Measurements from ENCODE around the gene FAR2.
"Not testable (repeated sequence)": the region's sequence is repeated elsewhere in the genome, so short reads cannot be mapped to it uniquely, and the experiment has no call there.

FAR2 gene

GRCh38 chr12:29155079-29155478 lies 6.0 kb downstream of the FAR2 start:
- no peak for DNase-seq

- peak; percentile 69 for DNase-seq
Measured at GRCh38 chr12:29157486-29157946, 8.4 kb downstream of the FAR2 start.

- no peak for DNase-seq
Measured at GRCh38 chr12:29158115-29158763, 9.2 kb downstream of the FAR2 start.

DNA sequence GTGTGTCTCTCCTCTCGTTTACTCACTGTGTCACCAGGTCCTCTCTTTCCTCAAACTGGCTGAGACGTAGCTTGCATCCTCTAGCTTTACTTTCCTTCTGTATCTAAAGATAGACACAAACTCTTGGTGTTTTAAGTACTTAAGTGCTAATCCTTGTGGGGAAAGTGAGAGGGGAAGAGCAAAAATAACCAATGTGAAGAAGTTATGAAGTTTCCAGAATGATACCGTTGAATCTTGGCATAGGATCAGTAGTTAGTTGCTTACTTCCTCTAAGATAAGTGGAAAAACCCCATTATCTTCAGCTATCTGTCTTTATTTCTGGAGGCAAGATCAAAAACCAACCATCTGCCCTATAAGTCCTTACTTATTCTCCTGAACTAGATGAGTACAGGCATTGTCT lies 10.6 kb downstream of the FAR2 start:
- no peak for DNase-seq

DNA sequence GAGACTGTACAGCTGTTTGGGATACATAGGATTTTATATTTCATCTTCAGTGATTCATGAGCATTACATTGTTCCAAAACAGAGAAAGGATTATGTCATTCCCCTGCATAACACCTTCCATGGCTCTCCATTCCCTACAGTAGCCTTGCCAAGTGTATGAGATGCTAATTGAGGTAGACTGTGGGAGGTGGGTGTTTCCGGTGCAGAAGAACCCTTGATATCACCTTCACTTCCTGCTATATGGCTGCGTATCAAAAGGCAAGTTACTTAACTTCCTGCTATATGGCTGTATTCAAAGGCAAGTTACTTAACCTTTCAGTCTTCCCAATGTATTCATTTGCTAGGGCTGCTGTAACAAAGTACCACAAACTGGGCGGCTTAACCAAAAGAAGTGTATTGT lies 11.2 kb downstream of the FAR2 start:
- DNase-seq = no peak

GRCh38 chr12:29163146-29163545 lies 14.1 kb downstream of the FAR2 start:
- DNase-seq = no peak

GRCh38 chr12:29164477-29165393 lies 15.7 kb downstream of the FAR2 start:
- DNase-seq = peak; percentile 51

DNA sequence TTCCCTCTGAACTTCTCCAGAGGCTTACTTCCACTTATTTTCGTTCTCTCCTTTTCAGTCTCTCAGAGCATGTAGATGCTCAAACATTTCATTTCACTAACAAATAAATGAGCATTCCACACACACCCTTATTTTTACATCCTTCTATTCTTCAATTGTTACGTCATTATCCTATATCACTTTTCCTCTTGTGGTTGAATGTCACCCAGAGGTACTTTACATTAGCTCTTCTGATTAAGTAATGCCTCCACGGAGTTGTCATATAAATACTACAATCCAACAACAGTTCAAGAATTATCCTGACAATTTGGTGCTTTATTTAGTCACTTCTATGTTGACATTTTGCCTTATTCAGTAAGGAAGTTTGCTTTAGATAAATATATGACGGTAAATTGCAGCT lies 18.4 kb downstream of the FAR2 start:
- DNase-seq = no peak

DNA sequence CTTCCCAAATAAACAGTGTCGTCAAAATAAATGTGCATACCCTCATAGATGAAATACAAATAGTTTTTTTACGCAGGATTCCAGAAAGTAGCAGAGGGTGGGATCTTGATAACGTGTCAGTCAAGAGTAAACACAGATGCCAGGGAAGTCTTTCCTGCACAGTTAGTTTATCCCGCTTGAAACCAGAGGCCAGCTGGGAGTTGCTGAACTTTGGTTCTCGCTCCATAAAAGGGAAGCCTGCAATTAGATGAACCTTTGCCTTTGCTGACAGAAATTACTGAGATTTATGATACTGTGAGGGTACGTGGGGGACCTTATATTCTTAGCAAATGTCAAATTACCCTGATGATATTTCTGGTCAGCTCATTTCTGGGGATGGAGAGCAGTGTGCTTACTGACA lies 18.9 kb downstream of the FAR2 start:
- DNase-seq = no peak

DNA sequence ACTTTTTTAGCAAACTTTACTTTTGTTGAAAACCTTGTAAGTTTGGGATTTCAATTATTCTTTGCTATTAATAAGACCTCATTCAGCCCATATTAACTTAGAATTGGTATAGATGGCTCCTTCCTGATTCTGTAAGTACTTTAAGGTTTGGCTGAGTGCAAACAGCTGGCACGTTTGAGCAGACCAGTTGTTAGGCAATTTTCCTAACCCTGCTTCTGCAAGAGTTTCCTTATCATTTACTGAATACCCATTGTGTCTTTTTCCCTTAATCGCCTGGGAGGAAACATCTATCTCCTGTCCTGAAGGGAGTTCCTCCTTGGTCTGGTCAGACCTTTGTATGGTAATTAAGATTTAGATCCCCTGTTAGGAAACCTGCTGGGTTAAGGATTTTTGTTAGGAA lies 20.9 kb downstream of the FAR2 start:
- DNase-seq = not testable (repeated sequence)

DNA sequence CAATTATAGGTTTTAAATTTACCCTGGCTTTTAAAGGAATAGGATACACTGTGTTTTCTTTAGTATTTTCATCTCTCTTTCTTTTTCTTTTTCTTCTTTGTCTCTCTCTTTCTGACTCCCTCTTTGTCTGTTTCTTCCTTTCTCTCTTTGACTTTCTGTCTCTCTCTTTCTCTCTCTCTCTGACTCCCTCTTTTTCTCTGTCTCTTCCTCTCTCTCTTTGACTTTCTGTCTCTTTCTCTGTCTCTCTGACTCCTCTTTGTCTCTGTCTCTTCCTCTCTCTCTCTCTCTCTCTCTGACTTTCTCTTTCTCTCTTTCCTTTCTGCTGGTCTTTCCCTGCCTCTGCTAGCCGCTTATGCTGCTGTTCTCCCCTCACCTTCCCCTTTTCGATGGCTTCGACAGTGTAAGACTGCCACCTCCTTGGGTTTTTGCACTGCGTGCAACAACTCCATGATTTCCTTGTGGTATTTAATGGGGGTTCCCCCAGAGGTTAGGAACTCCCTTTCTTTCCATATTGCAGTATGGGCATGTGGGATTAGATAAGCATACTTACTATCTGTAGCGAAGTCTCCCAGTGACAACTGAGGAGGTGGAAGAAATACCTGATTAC lies 21.5 kb downstream of the FAR2 start:
- not testable (repeated sequence) for DNase-seq

GRCh38 chr12:29171421-29172258 lies 22.6 kb downstream of the FAR2 start:
- no peak for DNase-seq

DNA sequence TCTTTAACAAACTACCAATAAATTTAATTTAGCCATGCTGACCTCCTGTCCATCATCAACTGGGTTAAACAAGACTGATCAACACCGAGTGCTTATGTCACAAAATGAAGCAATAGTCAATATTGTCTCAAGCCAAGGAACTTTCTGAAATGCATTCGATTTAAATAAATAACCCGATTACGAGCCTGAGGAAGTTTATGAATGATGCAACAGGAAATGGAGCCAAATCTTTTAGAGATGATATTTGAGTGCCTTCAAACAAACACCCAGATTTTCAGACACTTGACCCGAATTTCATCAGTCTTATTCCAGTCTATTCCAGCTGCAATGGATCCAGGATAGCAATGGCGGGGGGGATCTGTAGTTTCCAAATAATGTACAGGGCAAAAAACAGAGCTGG lies 27.9 kb downstream of the FAR2 start:
- no peak for DNase-seq

- DNase-seq = not testable (repeated sequence)
Measured at GRCh38 chr12:29182247-29182646, 33.2 kb downstream of the FAR2 start.

- peak; percentile 10 for DNase-seq
Measured at GRCh38 chr12:29187756-29188155, 38.7 kb downstream of the FAR2 start.

DNA sequence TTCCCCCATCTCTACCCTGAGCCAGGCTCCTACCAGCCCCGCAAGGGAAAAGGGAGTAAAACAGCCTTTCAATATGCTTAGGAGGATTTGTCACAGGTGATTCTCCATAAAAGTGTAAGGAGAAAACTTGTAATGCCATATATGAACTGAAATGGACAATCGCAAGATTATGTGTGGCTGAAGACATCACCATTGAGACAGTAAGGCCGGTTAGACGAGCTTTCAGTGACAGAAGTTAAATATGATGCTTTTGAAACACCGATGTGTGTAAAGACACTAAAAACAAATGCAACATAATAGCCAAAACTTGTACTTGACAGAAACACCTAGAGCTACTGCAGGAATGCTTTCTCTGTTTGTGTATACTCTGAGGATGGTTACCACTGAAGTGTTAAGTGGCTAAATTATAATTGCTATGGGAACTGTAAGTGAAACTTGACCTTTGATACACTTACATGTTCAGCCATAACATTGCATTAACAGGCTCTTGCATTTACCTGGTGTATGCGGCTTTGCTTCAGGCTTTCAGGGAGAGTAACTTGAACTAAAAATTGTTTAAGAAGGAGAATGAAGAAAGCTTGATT lies 42.3 kb downstream of the FAR2 start:
- no peak for DNase-seq

DNA sequence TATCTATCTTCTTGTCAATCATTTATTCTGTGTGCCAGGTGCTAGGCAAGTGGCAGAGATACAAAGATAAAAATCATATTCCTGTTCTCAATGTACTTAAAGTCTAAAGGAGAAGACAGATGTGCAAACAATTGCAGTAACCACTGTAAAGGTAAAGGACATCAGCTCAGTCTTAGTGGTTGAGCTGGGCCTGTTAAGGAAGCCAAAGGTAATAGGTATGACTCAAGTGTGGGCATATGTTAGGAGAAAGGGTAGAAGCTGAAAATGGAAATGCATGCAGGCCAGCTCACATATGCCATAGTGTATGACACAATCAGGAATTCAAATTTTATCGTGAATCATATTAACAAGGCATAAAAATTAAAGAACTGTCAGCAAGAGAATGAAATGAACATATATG lies 49.8 kb downstream of the FAR2 start:
- DNase-seq = no peak

DNA sequence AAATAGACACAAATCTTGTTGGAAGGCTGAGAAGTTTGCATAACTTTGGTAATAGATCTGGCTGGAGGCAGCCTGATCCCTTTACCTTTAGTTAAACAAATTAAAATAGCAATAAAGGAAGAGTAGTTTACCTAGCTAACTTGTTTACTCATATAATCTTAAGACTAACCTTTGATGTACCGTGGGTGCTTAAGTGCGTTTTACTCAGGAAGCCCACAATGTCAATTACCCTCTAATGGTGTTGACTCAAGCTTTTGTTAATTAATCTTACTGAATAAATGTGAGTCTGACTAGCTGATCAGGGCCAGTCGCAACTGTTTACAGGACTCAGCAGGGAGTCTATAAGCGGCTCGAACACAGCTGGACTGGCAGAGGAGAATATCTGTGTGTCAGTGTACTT lies 51.5 kb downstream of the FAR2 start:
- no peak for DNase-seq

DNA sequence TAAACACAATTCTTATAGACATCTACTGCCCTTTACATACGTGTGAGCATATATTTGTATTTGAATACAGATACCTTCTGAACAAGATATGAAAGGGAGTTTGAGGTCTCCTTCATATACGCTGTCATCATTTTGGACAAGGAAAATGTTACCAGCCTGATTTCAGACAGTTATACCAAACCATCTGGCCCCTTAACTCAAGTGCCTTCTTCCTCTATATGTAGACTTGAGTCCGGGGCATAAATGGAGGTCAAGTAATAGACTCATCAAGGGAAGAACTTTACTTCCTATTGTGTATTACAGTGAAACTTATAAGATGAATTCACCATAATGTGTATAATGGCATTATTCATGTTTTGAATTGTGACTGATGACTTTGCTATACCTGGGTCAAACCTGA lies 52.2 kb downstream of the FAR2 start:
- no peak for DNase-seq

- no peak for DNase-seq
Measured at GRCh38 chr12:29201746-29202145, 52.7 kb downstream of the FAR2 start.

- no peak for DNase-seq
Measured at GRCh38 chr12:29204521-29204920, 55.4 kb downstream of the FAR2 start.

DNA sequence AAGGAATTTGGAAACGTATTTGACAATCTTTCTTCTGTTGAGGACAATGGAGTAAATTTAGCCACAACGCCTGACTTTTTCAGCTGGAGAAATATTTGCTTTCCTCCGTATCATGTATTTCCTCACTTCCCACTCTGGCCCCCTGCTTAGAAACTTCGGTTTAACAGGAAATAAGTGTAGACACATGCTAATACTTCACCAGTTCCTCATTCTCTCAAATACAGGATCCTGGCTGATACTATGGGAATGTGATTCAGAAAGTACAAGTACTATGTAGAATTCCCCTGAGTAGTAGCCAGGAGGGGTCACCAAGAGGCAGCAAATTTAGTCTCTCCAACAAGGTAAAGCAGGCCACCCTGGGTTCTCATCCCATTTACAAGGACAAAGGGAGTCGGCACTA lies 58.0 kb downstream of the FAR2 start:
- peak; percentile 8 for DNase-seq

DNA sequence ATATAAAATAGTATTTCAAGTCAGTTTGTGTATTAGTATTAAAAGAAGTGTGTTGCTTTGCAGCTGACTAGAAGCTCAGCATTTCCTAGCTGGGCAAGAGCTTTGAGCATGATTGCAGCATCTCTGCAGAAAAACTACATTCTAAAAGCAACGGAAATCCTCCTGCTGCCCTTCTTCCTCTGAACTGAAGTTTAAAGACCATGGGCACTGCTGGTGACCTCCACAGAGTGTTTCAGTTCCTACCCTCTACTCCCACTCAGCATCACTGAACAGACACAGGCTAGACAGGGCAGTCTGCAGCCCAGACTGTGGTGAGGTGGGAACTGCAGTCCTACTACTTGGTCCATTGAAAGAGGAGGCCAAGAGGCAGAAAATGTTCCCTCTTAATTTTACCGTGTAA lies 59.0 kb downstream of the FAR2 start:
- no peak for DNase-seq

Data from fibroblast of skin of right quadriceps (primary cell).